Measurements from ENCODE around the gene C11orf58. TPM values are rescaled to one million over a fixed set of nuclear protein-coding genes. Genes with fewer than 3 reads are reported as not detected.

C11orf58 gene
- total and polyA plus RNA-seq, 2 experiments from 2014 or later: 164 to 280 TPM

- TF ChIP-seq ZNF462 (CRISPR knock-in tag; IDR thresholded peaks at IDR 0.05): no peak
Measured at GRCh38 chr11:16793511-16793910, 55.1 kb downstream of the C11orf58 start (continued).

GRCh38 chr11:16794047-16794818, 55.8 kb downstream of the C11orf58 start:
- no peak overlapping the region for H3K27ac ChIP-seq (ENCODE audit: low read depth)
- H3K27me3 ChIP-seq (ENCODE audit: insufficient read depth): no peaks in the 10 kb centered on the region
- no peaks in the 10 kb centered on the region for H3K36me3 ChIP-seq (ENCODE audit: insufficient read depth)
- H4K20me1 ChIP-seq (replicated peaks; ENCODE audit: insufficient read depth): no peaks in the 10 kb centered on the region
- Mint-ChIP-seq H3K27me3 (ENCODE audit: insufficient read depth, low read depth, poor library complexity) (peaks cover 4% of the 10 kb centered on the region), H3K4me1 (no peaks in the 10 kb centered on the region), H3K4me3 (no peak overlapping the region), H3K36me3 (ENCODE audit: low read depth) (peaks cover 6% of the 10 kb centered on the region; the same call in 2 of the 3 replicates), H3K27ac (no peak overlapping the region), H3K9me3 (no peaks in the 10 kb centered on the region)
- H3K79me2 ChIP-seq (replicated peaks; ENCODE audit: insufficient read depth): no peaks in the 10 kb centered on the region
- no peak overlapping the region for H3K4me2 ChIP-seq
- no peak for DNase-seq (ENCODE audit: low spot score)
- H3K4me1 ChIP-seq (ENCODE audit: insufficient read depth): no peaks in the 10 kb centered on the region
- H3K9me2 ChIP-seq (ENCODE audit: insufficient read depth): no peaks in the 10 kb centered on the region; the same call in 1 of the 2 replicates
- no peak overlapping the region for H3K4me3 ChIP-seq
- no peaks in the 10 kb centered on the region for H3F3A ChIP-seq (replicated peaks; ENCODE audit: low read depth)
- ATAC-seq: no peak
- no peak overlapping the region for H2AFZ ChIP-seq
- TF ChIP-seq ZNF462 (CRISPR knock-in tag; IDR thresholded peaks at IDR 0.05) (no peak), CTCF (conservative IDR thresholded peaks at IDR 0.05; ENCODE audit: low read depth in 2 of 2) (no peak), JUNB (IDR thresholded peaks at IDR 0.05; ENCODE audit: unreplicated experiment) (no peak), CREB1 (CRISPR knock-in tag; IDR thresholded peaks at IDR 0.05; ENCODE audit: low read depth) (no peak), ZNF331 (CRISPR knock-in tag; IDR thresholded peaks at IDR 0.05; ENCODE audit: low read depth) (no peak), POLR2AphosphoS5 (IDR thresholded peaks at IDR 0.05; ENCODE audit: low read depth) (no peak)

Data from GM23338 (cell line).